ENCODE data around the gene RTP1. TPM values are rescaled to one million over a fixed set of nuclear protein-coding genes. Genes with fewer than 3 reads are reported as not detected.
"Not testable (repeated sequence)": the region's sequence is repeated elsewhere in the genome, so short reads cannot be mapped to it uniquely, and the experiment has no call there.

Gene RTP1
- total and polyA plus RNA-seq, 7 donors, result not detected

GRCh38 chr3:187238239-187238638 lies 41.0 kb downstream of the RTP1 start:
- DNase-seq (no peak), ATAC-seq (no peak)
- Histone ChIP-seq H3K9me3 (no peaks in the 10 kb centered on the region), H3K4me3 (no peak overlapping the region), H3K4me1 (no peaks in the 10 kb centered on the region), H3K27ac (no peak overlapping the region), H3K27me3 (ENCODE audit: insufficient read depth in 3 of 3, low read length in 2 of 3) (no peaks in the 10 kb centered on the region), H3K36me3 (ENCODE audit: insufficient read depth in 1 of 2, low read depth in 1 of 2) (no peaks in the 10 kb centered on the region)
- intact Hi-C loops (cut with DNase I), result no loop called here
- WGBS, 3 donors, result 79 to 93% (median 91%) methylated on average over 1 of the region's 1 CpG
- TF ChIP-seq CTCF (IDR thresholded peaks at IDR 0.05), result no peak

DNA sequence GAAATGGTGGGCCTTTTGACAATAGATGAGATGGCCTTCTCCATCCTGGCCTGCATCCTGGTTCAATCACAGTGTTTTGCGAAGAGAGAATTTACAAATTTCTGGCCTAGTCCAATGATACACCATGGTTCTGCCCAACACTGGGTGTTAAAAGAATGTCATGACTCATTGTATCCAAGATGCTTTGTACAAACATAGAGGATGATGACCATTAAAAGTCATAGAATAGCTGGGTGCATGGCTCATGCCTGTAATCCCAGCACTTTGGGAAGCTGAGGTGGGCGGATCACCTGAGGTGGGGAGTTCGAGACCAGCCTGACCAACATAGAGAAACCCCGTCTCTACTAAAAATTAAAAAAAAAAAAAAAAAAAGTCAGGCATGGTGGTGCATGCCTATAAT lies 41.5 kb downstream of the RTP1 start:
- 81 to 98% (median 93%) methylated on average over 4 of the region's 4 CpGs for WGBS, 3 donors
- not testable (repeated sequence) for ATAC-seq

GRCh38 chr3:187242435-187242834 lies 45.1 kb downstream of the RTP1 start:
- no peaks in the 10 kb centered on the region for H3K27me3 ChIP-seq (ENCODE audit: insufficient read depth in 3 of 3, low read length in 2 of 3)

More for the DNA sequence above, 41.5 kb downstream of the RTP1 start:
- H3K36me3 ChIP-seq (ENCODE audit: insufficient read depth in 1 of 2, low read depth in 1 of 2); H3K4me3 ChIP-seq; H3K4me1 ChIP-seq; DNase-seq; H3K27ac ChIP-seq; intact Hi-C loops (cut with DNase I); H3K9me3 ChIP-seq; H3K27me3 ChIP-seq (ENCODE audit: insufficient read depth in 3 of 3, low read length in 2 of 3): not testable (repeated sequence)

GRCh38 chr3:187242900-187243299 lies 45.6 kb downstream of the RTP1 start:
- Histone ChIP-seq H3K27ac (no peak overlapping the region), H3K27me3 (ENCODE audit: insufficient read depth in 3 of 3, low read length in 2 of 3) (no peaks in the 10 kb centered on the region), H3K36me3 (ENCODE audit: insufficient read depth in 1 of 2, low read depth in 1 of 2) (no peaks in the 10 kb centered on the region), H3K4me1 (no peaks in the 10 kb centered on the region), H3K4me3 (no peak overlapping the region), H3K9me3 (no peaks in the 10 kb centered on the region)
- intact Hi-C loops (cut with DNase I), result no loop called here
- WGBS, 3 donors, result 94 to 96% (median 95%) methylated on average over 4 of the region's 4 CpGs
- no peak for TF ChIP-seq CTCF (IDR thresholded peaks at IDR 0.05)
- ATAC-seq (no peak), DNase-seq (no peak)

More at GRCh38 chr3:187242435-187242834, 45.1 kb downstream of the RTP1 start:
- no peak for TF ChIP-seq CTCF (IDR thresholded peaks at IDR 0.05)
- WGBS, 3 donors, result 80 to 92% (median 90%) methylated on average over 5 of the region's 5 CpGs
- Histone ChIP-seq H3K9me3 (no peaks in the 10 kb centered on the region), H3K27ac (no peak overlapping the region), H3K4me3 (no peak overlapping the region), H3K4me1 (no peaks in the 10 kb centered on the region), H3K36me3 (ENCODE audit: insufficient read depth in 1 of 2, low read depth in 1 of 2) (no peaks in the 10 kb centered on the region)
- DNase-seq (no peak), ATAC-seq (no peak)
- intact Hi-C loops (cut with DNase I), result no loop called here

DNA sequence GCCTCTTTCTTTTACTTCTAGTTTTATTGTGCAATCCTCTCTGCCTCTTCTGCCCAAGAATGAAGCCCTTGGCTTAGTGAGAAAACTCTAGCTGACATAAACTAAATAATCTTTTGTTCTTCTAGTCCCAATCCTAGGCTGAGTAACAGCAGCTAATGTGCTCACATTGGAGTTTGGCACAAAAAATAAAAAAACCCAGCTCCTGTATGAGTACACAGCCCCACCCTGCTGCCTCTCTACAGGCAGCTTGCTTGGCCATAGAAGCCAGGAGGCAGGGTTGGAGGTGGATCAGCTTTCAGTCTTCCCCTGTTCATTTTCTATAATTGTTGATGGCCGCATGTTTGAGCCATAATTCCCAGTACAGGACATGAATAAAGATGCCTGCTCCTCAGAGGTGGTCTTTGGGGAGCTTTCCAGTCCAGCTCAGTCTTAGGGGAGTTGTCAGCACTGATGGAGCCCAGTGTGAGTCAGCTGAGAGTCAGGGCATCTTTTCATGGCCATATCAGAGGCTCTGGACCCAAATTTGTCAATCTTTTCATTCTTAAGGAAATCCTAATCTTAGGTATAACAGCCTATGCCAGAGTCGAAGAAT lies 46.7 kb downstream of the RTP1 start:
- Histone ChIP-seq H3K27me3 (ENCODE audit: insufficient read depth in 3 of 3, low read length in 2 of 3) (no peaks in the 10 kb centered on the region), H3K4me3 (no peak overlapping the region), H3K36me3 (ENCODE audit: insufficient read depth in 1 of 2, low read depth in 1 of 2) (no peaks in the 10 kb centered on the region), H3K27ac (no peak overlapping the region), H3K9me3 (no peaks in the 10 kb centered on the region), H3K4me1 (no peaks in the 10 kb centered on the region)
- ATAC-seq (peak in 2 of 4 donors; percentile 50 to 59), DNase-seq (peak in 1 of 2 donors; percentile 19)
- intact Hi-C loops (cut with DNase I), result no loop called here
- TF ChIP-seq CTCF (IDR thresholded peaks at IDR 0.05), result no peak
- 44 to 66% (median 46%) methylated on average over 2 of the region's 2 CpGs for WGBS, 3 donors
